ENCODE measurements around the gene ZBED4. TPM values are rescaled to one million over a fixed set of nuclear protein-coding genes. Genes with fewer than 3 reads are reported as not detected.
"Not testable (repeated sequence)": the region's sequence is repeated elsewhere in the genome, so short reads cannot be mapped to it uniquely, and the experiment has no call there.

ZBED4 gene
- total RNA-seq, 2 experiments from 2014 or later = 25.0 to 25.6 TPM

DNA sequence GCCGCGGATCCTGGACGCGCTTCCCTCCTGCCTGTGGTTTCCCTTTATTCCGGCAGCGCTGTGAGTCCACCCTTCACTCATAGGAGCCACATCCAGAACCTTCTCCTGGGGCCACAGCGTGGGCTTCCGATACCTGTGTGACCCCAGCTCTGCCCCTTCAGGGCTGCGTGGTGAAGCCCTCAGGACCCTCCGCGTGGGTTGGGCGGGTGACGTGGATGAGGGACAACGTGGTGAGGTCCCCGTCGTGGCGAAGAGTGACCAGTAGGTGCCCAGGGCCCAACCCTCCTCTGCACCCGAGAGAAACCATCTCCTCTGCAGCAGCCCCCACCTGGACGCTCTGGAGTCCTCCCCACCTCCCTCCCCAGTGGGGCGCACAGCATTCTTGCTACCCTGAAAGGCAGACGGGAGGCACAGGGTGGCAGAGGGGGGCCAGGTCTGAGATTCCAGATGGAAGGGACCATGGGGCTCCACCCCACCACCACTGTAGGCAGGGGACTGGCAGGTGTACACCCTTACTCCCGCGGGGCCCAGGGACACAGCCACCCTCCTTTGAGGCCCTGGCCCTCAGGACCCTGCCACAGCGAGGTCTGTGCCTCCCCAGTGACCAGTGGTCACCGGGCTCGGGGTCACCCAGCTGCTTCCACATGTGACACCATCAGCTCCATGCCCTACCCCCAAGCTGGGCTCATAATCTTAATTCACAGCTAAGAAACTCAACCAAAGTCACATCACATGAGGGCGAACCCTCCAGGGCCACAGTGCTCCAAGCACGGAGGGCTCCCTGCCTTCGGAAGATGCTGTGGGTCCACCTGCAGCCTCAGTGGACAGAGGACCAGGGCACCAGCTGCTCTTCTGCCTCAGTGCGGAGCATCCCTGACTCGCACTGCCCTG, 3.4 kb upstream of the ZBED4 start:
- POLR2A ChIA-PET = no interaction called here
- CTCF ChIA-PET = no interaction called here

DNA sequence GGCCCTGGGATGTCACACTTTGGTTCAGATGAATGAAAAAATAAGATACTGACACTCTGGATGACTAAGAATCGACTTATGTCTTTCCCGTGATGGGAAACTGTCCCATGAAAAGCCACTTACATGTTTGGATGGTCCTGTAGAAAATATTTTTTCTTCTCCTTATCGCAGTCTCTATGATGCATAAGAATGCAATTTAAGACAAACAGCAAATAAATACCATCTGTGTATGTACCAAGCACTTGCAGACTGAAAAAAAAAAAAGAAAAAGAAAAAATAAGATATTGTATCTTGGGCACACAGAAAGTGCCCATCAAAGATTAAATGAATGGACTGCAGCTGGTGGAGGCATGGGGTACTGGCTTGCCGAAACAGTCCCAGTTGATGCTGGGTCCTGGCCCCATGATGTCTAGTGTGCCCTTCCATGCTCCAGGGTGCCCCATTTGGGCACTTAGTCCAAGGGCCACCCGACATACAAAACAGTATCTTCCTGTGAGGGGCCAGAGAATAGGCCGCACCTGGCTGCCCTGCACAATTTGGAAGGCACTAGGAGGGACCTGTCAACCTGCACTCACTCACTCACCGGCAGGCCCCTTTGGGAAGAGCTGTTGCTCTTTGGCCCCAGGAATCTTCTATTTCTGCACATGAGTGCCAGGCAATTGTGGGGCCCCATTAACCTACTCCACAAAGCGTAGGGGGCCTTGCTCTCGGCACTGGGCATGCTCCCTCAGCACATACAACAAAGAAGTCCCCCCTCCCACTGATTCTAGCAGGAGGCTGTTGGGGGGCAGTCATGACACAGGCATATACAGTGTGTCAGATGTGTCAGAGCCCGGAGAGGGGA, 2.5 kb upstream of the ZBED4 start:
- CTCF ChIA-PET = no interaction called here

DNA sequence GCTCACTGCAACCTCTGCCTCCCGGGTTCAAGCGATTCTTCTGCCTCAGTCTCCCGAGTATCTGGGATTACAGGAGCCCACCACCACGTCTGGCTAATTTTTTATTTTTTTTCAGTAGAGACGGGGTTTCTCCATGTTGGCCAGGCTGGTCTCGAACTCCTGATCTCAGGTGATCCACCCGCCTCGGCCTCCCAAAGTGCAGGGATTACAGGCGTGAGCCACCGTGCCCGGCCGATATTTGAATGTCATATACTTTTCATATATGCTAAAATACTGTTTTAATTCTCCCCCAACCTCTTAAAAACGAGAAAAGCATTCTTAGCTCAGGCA, 1.1 kb upstream of the ZBED4 start:
- POLR2A ChIA-PET, CTCF ChIA-PET: not testable (repeated sequence)

More for the DNA sequence above, 2.5 kb upstream of the ZBED4 start:
- POLR2A ChIA-PET = no interaction called here

DNA sequence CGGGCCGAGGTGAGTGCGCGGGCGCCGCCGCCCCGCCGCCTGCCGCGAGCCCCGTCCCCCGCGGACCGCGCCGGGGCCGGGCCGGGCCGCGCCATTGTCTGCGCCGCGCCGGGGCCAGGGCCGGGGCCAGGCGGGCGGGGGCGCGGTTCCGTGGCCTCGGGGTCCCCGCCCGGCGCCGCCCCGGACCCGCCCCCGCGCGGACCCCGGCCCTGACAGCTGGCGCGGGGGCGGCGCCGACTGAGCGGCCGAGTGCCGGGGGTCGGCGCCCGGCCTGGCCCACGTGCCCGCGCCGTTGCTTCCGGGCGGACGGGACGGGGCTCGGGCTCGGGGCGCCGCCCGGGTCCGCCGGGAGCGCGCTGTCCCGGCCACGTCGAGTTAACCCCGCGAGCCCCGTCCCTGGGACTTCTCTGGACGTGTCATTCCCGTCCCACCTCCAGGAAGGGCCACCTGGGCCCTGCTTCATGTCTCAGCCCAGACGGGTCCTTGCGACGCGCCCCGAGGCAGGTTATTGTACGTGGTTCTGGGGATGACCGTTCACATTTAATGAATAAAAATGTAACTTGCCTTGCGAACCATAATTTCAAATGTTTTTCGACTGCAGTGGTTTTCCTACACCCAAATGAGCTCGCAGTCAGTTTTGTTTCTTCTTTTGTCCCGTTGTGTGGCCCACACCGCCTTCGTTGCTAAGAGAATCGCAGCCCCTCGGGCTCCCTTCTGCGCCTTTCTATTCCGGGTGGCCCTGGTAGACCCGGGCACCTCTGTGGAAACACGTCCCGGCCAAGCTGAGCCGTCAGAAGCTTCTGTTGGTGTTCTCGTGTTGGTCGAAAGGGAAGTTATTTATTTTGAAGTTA, 562 bp downstream of the ZBED4 start:
- ChIA-PET CTCF (interaction anchor here (1.0 kb wide), 1 partner anchor 16 kb away, joined by 3 read pairs; no protein-coding TSS in a partner anchor), POLR2A (interaction anchor here (0.6 to 2.4 kb wide), 3 partner anchors 26 to 256 kb away, joined by 3 to 6 read pairs (median 5); no protein-coding TSS in a partner anchor)

DNA sequence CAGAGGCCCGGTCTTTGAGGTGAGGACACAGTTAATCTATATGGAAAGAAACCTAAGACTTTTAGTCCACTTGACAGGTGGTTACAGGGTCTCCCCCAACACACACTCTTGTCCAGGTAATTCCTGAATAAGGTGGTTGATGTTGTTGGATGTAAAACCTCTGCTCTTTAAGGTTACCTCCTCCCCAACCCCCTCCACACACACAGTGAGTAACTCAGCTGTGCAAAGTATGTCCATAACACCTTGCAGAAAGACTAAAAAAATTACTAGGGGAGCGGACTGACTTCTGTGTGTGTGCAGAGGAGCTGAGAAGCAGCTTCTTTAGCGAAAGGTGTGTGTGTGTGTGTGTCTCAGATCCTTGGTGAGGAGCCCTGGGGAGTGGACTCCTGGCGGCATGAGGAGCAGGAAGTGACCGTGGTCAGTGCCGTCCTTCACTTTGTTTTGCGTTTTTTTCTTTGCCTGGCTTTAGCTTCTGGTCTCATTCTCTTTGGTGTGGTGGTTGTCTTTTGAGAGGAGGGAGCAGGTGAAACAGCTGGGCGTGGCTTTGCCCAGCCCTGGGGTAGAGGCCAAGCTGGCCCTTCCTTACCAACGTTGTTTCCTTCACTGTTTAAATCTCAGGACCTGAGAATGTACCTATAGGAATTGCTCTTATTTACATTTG, 1.7 kb downstream of the ZBED4 start:
- ChIA-PET POLR2A (interaction anchor here (0.6 to 2.4 kb wide), 3 partner anchors 29 to 818 kb away, joined by 3 to 10 read pairs (median 6); partner anchors contain the start of gene SHANK3), CTCF (interaction anchor here (1.0 kb wide), 1 partner anchor 17 kb away, joined by 3 read pairs; no protein-coding TSS in a partner anchor)

DNA sequence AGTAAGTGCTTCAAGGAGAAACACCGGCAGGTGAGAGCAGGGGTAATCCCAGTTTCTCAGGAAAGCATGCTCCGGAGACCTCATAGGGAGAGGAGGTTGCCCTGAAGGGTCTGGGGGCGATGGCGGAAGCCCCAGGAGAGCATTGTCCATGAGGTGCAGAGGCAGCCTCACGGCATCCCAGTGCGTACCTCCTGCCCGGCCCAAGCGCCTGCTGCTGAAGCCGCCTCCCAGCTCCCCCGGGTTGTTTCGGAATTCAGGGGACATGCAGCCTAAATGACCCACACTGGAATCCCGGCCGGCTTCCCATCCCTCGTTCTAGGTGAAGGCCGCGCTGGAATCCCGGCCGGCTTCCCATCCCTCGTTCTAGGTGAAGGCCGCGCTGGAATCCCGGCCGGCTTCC, 2.7 kb downstream of the ZBED4 start:
- ChIA-PET CTCF (no interaction called here), POLR2A (interaction anchor here (0.7 to 2.4 kb wide), 2 partner anchors 30 to 161 kb away, joined by 4 to 6 read pairs; no protein-coding TSS in a partner anchor)

DNA sequence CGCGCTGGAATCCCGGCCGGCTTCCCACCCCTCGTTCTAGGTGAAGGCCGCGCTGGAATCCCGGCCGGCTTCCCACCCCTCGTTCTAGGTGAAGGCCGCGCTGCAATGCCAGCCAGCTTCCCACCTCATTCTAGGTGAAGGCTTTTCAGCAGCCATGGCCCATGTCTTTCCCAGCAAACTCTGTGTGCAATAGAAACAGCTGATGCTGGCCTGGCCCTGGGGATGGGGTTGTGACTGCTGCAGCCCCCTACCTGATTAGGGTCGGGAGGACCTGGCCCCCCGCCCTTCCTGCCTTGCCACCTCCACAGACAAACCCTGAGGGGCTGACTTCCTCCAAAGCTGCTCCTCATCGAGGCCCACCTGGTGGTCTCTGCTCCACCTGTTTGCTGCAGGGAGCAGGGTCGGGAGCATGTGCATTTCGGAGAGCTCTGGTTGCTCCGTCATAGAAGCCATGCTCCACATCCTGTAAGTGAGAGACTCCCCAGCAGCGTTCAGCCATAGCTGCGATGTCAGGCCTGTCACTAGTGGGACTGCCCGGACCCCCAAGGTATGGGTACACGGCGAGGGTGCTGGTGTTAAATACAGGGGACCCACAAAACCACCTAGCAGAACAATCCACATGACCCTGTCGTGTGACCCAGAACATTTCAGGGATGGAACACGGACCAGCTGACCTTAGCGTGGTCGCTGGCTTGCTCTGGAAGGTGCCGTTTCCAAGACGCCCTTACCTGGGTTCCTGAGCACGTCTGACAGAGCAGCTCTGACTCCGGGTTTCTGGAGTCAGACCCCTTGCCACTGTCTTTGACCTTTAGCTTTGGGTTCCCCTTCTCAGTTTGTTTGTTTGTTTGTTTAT, 3.3 kb downstream of the ZBED4 start:
- ChIA-PET CTCF (no interaction called here), POLR2A (interaction anchor here (0.7 kb wide), 1 partner anchor 160 kb away, joined by 4 read pairs; no protein-coding TSS in a partner anchor)

DNA sequence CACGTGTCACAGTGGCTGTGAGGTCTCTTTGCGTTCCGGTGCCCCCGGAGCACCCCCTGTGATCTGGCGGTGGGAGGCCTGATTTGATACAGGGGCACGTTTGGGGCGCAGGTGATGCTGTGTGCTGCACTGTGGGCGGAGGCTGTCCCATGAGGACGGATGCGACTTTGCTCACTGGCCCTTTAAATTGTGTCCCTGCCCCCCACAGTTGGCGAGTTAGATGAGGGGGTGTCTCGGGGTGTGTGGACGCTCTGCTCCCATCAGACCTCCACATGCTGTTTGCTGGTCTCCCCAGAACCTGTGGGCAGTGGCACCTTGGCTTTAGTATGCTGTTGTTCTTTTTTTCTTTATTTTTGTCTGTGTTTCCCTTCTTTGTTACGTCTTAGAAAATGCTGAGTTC, 5.2 kb downstream of the ZBED4 start:
- POLR2A ChIA-PET = interaction anchor here (1.1 kb wide), 1 partner anchor 11 kb away, joined by 3 read pairs; no protein-coding TSS in a partner anchor
- CTCF ChIA-PET = no interaction called here

DNA sequence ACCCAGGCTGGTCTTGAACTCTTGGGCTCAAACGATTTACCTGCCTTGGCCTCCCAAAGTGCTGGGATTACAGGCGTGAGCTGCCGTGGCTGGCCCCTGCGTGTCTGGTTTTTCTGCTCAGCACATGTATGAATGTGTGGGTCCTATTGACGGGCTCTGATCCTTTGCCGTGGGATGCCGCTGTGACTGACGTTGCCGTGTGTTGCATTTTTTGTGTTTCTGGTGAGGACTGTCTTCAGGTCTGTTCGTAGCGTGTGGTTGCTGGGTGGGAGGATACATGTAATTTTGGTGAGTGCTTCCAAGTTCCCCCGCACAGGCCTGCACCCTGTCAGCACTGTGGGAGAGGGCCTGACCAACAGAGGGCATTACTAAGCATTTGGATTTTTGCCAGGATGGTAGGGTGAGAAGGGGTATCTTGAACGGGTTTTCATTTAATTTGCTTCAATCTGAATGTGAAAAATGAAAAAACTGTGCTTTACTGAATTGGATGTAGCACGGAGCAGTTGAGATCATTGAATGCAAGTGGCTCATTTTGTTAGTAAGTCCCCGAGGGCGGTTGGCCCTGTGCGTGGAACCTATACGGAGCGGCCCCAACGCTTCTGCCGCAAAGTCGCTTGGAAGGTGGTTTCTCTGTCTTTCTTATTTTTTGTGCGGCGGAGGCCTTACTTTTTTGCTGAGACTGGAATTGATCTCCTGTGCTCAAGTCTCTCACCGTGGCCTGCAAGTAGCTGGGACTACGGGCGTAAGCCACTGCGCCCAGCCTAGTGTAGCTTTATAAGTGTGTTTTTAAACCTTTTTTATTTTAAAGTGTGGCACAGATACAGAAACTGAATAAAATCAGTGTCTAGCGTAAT, 8.2 kb downstream of the ZBED4 start:
- CTCF ChIA-PET = interaction anchor here (1.0 kb wide), 1 partner anchor 25 kb away, joined by 3 read pairs; no protein-coding TSS in a partner anchor
- POLR2A ChIA-PET = no interaction called here

DNA sequence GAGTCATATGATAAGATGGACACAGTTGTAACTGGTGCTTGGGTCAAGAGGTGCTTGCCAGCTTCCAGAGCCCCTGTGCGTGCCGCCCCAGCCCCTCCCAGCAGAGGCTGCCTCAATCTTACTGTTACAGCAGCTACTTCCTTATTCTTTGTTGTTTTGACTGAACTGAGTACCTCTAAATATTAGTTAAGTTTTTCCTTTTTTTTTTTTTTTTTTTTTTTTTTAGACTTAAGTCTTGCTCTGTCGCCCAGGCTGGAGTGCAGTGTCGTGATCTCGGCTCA, 8.8 kb downstream of the ZBED4 start:
- ChIA-PET POLR2A (no interaction called here), CTCF (no interaction called here)

DNA sequence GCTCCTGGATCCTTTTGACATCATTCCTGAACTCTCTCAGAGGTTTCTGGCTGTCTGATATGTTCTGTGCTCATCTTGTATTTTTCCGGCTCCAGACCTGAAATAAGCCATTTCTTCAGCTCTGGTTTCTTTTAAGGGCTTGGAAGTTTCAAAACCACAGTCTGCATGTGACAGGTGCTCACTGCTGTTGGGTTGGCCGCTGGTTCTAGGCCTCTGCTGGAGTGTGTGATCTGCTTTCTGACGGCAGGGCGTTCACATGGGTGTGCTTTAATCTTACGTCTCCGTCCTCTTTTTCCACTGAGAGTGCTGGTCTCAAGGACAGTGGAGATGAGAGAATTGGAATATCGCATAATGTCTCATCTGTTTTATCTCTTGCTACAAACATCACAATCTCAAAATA, 10.3 kb downstream of the ZBED4 start:
- CTCF ChIA-PET = no interaction called here

DNA sequence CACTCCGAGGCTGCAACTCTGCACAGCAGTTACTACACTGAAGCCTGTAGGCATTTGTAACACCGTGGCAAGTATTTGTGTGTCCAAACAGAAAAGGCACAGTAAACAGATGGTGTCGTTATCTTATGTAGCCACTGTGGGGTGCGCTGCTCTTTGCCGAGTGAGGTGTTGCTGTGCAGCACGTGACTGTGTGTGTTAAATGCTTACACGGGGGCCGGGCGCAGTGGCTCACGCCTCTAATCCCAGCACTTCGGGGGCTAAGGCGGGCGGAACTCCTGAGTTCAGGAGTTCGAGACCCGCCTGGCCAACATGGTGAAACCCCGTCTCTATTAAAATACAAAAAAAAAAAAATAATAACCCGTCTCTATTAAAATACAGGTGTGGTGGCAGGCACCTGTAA, 11.5 kb downstream of the ZBED4 start:
- CTCF ChIA-PET = no interaction called here
- POLR2A ChIA-PET = no interaction called here

More for the DNA sequence above, 10.3 kb downstream of the ZBED4 start:
- POLR2A ChIA-PET = no interaction called here

DNA sequence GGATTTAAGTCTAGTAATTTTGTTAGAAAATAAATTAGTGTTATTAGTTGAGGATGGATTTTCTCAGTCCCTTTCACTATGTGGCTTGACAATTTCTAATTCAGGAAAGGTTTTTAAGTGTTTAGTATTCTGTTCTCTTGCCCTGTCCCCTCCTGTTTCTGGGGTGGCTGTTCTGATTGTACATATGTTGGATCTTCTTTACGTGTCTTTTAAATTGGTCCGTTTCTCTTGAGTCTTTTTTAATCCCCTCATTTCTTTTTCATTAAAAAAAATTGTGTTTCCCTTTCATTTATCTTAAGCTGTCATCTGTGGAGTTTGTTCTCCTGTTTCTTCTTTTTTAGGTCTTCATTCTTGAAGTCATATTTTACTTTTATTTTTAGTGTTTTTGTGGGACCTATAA, 12.5 kb downstream of the ZBED4 start:
- CTCF ChIA-PET = interaction anchor here (0.6 kb wide), 1 partner anchor 26 kb away, joined by 3 read pairs; no protein-coding TSS in a partner anchor
- POLR2A ChIA-PET = no interaction called here

DNA sequence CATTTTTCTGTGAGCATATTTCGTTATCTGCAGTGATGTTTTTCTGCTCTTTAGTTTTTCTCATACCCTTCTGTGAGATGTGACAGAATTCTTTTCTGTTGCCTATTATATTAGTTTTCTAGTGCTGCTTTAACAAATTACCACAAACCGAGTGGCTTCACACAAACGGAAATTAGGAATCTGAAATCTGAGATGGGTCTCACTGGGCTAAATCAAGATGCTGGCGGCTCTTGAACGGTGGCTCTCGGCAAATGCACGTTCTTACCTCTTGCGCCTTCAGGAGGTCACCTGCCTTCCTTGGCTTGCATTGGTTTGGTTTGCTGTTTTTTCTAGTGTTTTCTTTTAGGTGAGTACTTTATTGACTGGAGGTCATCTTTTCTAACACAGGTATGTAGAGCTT, 13.0 kb downstream of the ZBED4 start:
- ChIA-PET CTCF (interaction anchor here (0.6 kb wide), 1 partner anchor 26 kb away, joined by 3 read pairs; no protein-coding TSS in a partner anchor), POLR2A (interaction anchor here (0.5 kb wide), 1 partner anchor 73 kb away, joined by 3 read pairs; no protein-coding TSS in a partner anchor)

DNA sequence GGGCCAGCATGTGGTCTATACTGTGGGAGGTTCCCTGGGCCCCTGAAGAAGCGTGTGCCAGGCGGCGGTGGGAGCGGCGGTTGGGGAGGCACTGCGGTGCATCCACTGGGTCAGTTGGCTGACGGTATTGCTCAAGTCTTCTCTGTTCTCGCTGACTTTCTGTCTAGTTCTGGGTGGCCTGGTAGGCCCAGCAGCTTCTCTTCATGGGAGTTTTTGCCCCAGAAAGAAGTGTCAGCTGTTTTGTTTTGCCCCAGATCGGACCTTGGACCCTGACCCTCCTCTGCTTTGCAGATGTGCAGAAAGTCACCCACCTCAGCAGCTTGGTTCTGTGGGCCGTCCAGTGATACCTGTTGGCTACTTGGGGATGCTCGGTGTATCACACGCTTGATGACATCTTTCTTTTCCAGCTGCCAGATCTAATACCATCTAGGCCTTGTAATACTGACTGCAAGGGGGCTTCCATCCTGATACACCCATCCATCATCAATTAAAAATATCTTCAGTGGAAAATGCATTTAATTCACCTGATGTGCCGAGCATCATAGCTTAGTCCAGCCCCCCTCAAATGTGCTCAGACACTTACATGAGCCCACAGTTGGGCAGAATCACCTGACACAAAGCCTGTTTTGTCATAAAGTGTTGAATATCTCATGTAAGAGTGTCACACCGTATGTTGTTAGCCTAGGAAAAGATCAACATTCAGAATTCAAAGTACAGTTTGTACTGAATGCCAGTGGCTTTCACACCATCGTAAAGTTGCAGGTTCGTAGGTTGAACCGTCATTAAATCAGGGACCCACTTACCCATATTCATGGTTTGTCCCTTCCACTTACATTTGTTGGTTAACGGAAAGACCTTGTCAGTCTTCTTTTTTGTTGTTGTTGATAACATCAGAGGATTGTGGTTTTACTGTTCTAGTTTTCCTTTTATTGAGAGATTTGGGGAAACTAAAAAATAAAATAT, 13.9 kb downstream of the ZBED4 start:
- ChIA-PET CTCF (no interaction called here), POLR2A (interaction anchor here (0.5 kb wide), 1 partner anchor 72 kb away, joined by 3 read pairs; no protein-coding TSS in a partner anchor)
